Measurements from ENCODE around the gene INTS2. TPM values are rescaled to one million over a fixed set of nuclear protein-coding genes. Genes with fewer than 3 reads are reported as not detected.

Gene INTS2
- total RNA-seq, 4 donors from 2014 or later = 7.4 to 38.4 (median 15.9) TPM

DNA sequence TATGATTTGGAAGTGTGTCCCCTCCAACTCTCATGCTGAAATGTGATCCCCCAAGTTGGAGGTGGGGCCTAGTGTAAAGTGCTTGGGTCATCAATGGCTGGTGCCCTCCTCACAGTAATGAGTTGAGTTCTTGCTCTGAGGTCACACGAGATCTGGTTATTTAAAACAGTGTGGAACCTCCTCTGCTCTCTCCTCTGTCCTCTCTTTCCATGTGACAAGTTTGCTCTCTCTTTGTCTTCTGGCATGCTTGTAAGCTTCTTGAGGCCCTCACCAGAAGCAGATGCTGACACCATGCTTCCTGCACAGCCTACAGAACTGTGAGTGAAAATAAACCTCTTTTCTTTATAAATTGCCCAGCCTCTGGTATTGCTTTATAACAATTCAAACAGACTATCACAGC lies 84.3 kb downstream of the INTS2 start:
- H3K9me3 ChIP-seq = no peaks in the 10 kb centered on the region
- intact Hi-C loops (cut with DNase I; ENCODE audit: low total_unique reads) = no loop called here
- no peak overlapping the region for H3K27ac ChIP-seq
- no peak for DNase-seq
- no peaks in the 10 kb centered on the region for H3K4me1 ChIP-seq
- H3K36me3 ChIP-seq = no peaks in the 10 kb centered on the region
- TF ChIP-seq POLR2A (IDR thresholded peaks at IDR 0.05) = no peak
- TF ChIP-seq, protein P1, sequence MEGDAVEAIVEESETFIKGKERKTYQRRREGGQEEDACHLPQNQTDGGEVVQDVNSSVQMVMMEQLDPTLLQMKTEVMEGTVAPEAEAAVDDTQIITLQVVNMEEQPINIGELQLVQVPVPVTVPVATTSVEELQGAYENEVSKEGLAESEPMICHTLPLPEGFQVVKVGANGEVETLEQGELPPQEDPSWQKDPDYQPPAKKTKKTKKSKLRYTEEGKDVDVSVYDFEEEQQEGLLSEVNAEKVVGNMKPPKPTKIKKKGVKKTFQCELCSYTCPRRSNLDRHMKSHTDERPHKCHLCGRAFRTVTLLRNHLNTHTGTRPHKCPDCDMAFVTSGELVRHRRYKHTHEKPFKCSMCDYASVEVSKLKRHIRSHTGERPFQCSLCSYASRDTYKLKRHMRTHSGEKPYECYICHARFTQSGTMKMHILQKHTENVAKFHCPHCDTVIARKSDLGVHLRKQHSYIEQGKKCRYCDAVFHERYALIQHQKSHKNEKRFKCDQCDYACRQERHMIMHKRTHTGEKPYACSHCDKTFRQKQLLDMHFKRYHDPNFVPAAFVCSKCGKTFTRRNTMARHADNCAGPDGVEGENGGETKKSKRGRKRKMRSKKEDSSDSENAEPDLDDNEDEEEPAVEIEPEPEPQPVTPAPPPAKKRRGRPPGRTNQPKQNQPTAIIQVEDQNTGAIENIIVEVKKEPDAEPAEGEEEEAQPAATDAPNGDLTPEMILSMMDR (IDR thresholded peaks at IDR 0.05) = no peak
- H3K27me3 ChIP-seq = no peaks in the 10 kb centered on the region
- no peak overlapping the region for H3K4me3 ChIP-seq

DNA sequence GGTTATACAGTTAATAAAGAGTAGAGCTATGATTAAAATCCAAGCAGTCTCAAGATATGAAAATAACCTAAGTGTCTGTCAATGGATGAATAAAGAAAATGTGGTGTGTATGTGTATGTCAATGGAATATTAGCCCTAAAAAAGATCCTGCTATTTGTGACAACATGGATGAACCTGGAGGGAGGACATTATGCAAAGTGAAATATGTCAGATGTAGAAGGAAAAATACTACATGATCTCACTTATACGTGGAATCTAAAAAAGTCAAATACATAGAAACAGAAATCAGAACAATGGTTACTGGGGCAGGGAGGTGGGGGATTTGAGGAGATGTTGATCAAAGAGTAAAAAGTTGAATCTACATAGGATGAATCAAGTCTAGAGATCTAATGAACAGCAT lies 84.9 kb downstream of the INTS2 start:
- no peak overlapping the region for H3K27ac ChIP-seq
- no peak overlapping the region for H3K4me3 ChIP-seq
- H3K36me3 ChIP-seq = no peaks in the 10 kb centered on the region
- TF ChIP-seq POLR2A (IDR thresholded peaks at IDR 0.05) = no peak
- TF ChIP-seq, protein P1 (IDR thresholded peaks at IDR 0.05) = no peak
- H3K4me1 ChIP-seq = no peaks in the 10 kb centered on the region
- H3K9me3 ChIP-seq = no peaks in the 10 kb centered on the region
- H3K27me3 ChIP-seq = no peaks in the 10 kb centered on the region
- DNase-seq = no peak
- intact Hi-C loops (cut with DNase I; ENCODE audit: low total_unique reads) = no loop called here

DNA sequence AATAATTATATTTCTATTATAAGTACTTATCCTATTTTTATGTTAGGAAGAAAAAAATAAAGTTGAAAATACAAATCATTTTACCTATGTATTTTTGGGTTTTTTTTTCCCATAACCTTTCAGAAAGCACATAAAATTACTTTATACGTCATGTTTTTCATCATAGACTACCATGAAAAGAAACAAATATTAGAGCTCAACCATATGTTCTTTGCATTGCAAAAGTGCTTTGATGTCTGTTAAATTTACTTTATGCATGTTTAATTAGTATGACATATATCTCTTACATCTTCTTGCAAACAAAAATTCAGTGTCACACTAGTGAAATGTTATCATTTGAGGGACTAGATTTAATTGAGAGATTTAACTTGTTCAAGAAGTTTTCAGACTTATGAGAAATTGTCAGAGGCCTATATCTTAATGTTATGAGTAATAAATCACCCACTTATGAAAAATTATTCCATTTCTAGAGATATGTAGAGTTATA lies 88.4 kb downstream of the INTS2 start:
- Histone ChIP-seq H3K27ac (no peak overlapping the region), H3K4me1 (no peaks in the 10 kb centered on the region), H3K4me3 (no peak overlapping the region), H3K36me3 (no peaks in the 10 kb centered on the region), H3K9me3 (no peaks in the 10 kb centered on the region), H3K27me3 (no peaks in the 10 kb centered on the region)
- intact Hi-C loops (cut with DNase I; ENCODE audit: low total_unique reads) = no loop called here
- no peak for DNase-seq
- no peak for TF ChIP-seq POLR2A (IDR thresholded peaks at IDR 0.05)
- TF ChIP-seq, protein P1 (IDR thresholded peaks at IDR 0.05) = no peak

DNA sequence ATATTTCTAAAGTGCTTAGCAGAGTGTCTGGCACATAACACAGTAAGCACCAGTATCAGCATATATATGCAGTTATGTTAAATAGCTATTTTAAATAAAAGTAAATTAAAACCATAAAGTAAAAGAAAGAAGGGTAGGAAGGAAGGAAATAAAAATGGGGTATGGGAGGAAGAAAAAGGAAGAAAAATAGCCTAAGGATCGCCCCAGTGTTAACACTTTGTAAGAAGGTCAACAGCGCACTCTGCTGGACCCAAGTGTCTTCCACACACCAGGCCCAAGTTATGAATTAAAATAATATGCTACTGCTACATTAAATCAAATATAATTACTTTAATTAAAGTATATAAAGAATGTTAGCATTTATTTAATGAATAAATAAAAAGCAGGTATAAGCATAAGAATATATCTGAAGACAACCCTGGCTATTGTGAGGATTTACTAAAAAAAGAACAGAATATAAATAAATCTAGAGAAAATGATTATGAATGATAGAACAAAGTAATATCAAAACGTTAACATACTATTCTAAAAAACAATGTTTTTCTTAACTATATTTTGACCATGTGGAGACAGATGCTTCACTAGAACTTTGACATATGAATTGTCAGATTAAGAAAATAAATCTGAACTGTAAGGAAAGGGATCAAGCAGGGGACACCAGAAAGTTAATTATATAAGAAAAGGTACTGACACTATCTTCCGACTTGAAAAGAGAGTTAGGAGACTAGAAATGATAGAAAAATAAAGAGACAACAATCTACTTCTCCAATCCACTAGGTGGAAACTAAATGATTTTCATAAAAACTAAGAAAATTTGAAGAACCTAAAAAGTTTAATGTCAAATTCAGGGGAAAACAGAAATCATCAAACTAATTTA lies 90.4 kb downstream of the INTS2 start:
- Histone ChIP-seq H3K4me3 (no peak overlapping the region), H3K27me3 (no peaks in the 10 kb centered on the region), H3K27ac (no peak overlapping the region), H3K4me1 (no peaks in the 10 kb centered on the region), H3K9me3 (no peaks in the 10 kb centered on the region), H3K36me3 (no peaks in the 10 kb centered on the region)
- intact Hi-C loops (cut with DNase I; ENCODE audit: low total_unique reads) = no loop called here
- DNase-seq = peak in 1 of 2 donors; percentile 16
- TF ChIP-seq, protein P1 (IDR thresholded peaks at IDR 0.05) = peak; percentile 14 to 38 (median 20)
- no peak for TF ChIP-seq POLR2A (IDR thresholded peaks at IDR 0.05)
